Stimulated activated naive CD8-positive, alpha-beta T cell treated with anti-CD3 and anti-CD28 coated beads, Interleukin-15, Interleukin-2, amounts not matched to agents 100 ng/mL and 50 ng/mL, for 24 hours (primary cell): ENCODE results near the gene ARL8B.
"Not testable (repeated sequence)": the region's sequence is repeated elsewhere in the genome, so short reads cannot be mapped to it uniquely, and the experiment has no call there.

ENCODE experiments used
- H3K27ac Mint-ChIP-seq: one replicate; pipeline ENCODE4 v1.8.0; 2021; ENCODE audit warnings: mild to moderate bottlenecking, mixed read lengths
- H3K27me3 Mint-ChIP-seq: one replicate; pipeline ENCODE4 v1.8.0; 2021; ENCODE audit warnings: mixed read lengths
- H3K36me3 Mint-ChIP-seq: one replicate; pipeline ENCODE4 v1.8.0; 2021; ENCODE audit warnings: low read depth, mixed read lengths
- H3K4me1 Mint-ChIP-seq: one replicate; pipeline ENCODE4 v1.8.0; 2021; ENCODE audit warnings: low read depth, mixed read lengths
- H3K4me3 Mint-ChIP-seq: one replicate; pipeline ENCODE4 v1.8.0; 2021; ENCODE audit warnings: mild to moderate bottlenecking, mixed read lengths
- H3K9me3 Mint-ChIP-seq: one replicate; pipeline ENCODE4 v1.8.0; 2021; ENCODE audit warnings: mixed read lengths

ARL8B gene

DNA sequence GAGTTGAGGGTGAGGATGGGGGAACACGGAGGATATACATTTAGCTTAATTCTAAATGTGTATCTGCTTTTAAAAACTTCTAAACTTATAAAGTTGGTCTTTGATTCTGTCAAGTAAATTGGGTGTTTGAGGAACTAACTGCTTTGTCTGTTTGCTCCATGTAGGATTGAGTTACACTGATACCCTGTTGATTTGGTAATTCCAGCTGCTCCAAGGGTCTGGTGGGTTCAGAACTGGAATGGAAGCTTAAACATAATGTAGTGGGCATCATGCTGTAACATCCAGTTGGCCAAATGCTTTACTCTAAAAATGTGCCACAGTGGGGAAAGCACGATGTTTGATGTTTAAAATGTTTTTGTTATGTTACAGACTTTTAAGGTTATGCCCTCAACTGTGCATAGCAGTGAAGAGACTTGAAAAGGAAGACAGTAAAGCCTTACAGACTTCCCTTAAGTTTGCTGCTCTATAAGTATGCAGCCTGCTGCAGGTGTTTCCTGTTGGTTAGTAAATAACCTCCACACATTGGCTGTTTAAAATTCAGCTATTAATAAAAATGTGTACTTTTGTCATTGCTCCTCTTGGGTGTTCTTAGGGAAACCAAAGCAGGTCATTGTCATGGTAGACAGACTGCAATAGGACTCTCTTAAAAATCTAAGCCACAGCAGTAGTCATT lies 59.5 kb downstream of the ARL8B start:
- Mint-ChIP-seq H3K9me3 (no peaks in the 10 kb centered on the region), H3K36me3 (peaks cover 54% of the 10 kb centered on the region), H3K27ac (peak overlapping the region; percentile 48), H3K27me3 (no peaks in the 10 kb centered on the region), H3K4me1 (peaks cover 49% of the 10 kb centered on the region), H3K4me3 (no peak overlapping the region)

DNA sequence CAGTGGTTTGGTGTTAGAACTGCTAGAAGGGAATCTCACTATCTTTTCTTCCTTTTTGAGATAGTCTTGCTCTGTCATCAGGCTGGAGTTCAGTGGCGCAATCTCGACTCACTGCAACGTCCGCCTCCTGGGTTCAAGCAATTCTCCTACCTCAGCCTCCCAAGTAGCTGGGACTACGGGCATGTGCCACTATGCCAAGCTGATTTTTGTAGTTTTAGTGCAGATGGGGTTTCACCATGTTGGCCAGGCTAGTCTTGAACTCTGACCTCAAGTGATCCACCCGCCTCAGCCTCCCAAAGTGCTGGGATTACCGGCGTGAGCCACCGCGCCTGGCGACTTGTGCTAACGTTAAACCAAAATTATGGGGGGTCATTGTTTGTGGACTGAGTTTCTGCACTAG lies 61.6 kb downstream of the ARL8B start:
- not testable (repeated sequence) for H3K9me3 Mint-ChIP-seq, H3K4me3 Mint-ChIP-seq, H3K27me3 Mint-ChIP-seq, H3K27ac Mint-ChIP-seq
- H3K36me3 Mint-ChIP-seq: peaks cover 41% of the 10 kb centered on the region
- H3K4me1 Mint-ChIP-seq: peaks cover 49% of the 10 kb centered on the region

DNA sequence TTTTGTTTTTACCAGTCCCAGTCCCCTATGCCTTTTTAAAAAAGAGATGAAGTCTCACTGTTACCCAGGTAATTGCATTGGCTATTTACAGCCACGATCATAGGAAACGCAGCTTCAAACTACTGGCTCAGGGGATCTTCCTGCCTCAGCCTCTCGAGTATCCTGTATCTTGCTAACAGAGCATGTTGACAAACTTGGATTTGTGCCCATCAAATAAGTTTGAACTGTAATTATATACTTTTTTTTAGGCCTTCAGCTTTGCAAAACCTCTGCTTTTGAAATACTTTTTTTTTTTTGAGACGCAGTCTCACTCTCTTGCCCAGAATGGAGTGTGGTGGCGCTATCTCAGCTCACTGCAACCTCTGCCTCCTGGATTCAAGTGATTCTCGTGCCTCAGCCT lies 62.4 kb downstream of the ARL8B start:
- Mint-ChIP-seq H3K27ac (peak overlapping the region; percentile 31), H3K9me3 (no peaks in the 10 kb centered on the region), H3K4me1 (peaks cover 49% of the 10 kb centered on the region), H3K4me3 (no peak overlapping the region), H3K27me3 (no peaks in the 10 kb centered on the region), H3K36me3 (peaks cover 42% of the 10 kb centered on the region)

DNA sequence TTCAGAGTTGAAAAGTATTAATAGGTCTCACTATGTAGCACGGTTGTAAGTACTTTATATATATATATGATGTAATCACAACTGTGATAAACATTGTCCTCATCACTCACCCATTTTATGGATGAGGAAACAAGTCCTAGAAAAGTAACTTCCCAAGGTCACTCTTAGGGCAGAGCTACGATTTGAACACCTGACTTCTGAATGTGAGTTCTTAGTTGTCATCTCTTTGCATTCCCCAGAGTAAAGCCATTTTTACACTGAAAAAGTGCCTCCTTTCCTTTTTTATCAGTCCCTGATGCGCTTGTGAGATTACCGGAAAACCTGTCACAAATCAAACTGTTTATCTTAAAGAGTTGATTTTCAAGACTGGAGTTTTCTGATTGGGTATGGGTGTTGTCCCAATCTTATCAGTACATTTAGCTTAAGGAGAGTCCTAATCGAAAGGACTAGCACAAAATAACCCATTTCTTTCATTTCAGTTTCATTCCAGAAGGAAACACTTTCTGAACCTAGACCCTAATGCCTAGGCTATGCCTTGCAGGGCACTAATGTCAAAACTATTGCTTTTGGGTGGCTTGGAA lies 63.1 kb downstream of the ARL8B start:
- Mint-ChIP-seq H3K4me3 (no peak overlapping the region), H3K27ac (peak overlapping the region; percentile 28), H3K36me3 (peaks cover 43% of the 10 kb centered on the region)

DNA sequence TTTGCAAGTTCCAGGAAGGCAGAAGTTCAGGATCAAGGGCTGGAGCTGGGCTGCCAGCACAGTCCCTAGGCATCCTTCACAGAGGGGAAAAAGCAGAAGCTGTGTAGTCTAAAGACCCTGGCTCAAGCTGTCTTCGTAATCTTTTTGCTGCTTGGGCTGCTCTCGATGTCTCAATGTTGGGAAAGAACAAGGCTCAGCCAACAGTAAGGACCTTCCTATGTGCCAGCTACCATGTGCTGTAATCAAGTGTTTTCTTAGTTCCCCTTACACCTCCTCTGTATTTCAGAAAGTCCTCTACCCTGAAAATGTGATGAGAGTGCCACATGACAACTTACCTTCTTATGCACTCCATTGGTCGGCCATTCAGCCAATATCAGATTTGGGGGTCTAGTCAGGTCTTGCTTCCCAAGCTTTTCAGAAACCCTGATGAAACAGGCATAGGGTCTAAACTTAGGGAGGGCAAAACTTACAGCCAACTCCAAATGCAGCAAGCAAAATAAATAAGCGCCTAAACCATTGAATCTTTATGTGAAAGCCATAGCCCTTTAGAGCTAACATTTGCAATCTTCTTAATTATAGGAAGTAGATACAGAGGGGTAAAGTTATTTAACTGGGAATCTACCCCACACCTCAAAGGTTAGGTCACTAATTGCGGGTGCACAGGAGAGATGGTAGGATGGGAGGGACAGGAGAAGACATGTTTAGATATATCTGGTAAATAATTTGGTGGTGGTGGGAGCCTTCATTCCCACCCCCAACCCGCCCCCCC lies 64.2 kb downstream of the ARL8B start:
- Mint-ChIP-seq H3K4me3 (peak overlapping the region; percentile 91), H3K9me3 (no peaks in the 10 kb centered on the region), H3K27me3 (no peaks in the 10 kb centered on the region), H3K4me1 (peaks cover 48% of the 10 kb centered on the region), H3K27ac (no peak overlapping the region), H3K36me3 (peaks cover 37% of the 10 kb centered on the region)

More for the DNA sequence above, 63.1 kb downstream of the ARL8B start:
- H3K9me3 Mint-ChIP-seq: no peaks in the 10 kb centered on the region
- peaks cover 53% of the 10 kb centered on the region for H3K4me1 Mint-ChIP-seq
- no peaks in the 10 kb centered on the region for H3K27me3 Mint-ChIP-seq

DNA sequence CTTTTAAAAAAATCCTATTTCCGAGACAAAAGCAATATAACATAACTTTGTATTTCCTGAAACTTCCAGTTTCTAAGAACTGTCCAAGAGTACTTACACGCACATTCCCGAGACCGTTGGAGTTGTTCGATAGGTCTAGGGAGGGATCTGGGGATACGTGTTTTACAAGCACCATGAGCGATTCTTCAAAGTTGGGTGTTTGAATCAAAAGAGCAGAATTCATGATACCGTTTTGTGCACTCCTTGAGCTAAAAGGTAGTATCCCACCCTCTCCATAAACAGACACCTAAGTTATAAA lies 64.7 kb downstream of the ARL8B start:
- no peaks in the 10 kb centered on the region for H3K9me3 Mint-ChIP-seq
- peaks cover 49% of the 10 kb centered on the region for H3K4me1 Mint-ChIP-seq
- H3K27me3 Mint-ChIP-seq: no peaks in the 10 kb centered on the region
- peak overlapping the region; percentile 95 for H3K27ac Mint-ChIP-seq
- H3K4me3 Mint-ChIP-seq: peak overlapping the region; percentile 91
- peaks cover 37% of the 10 kb centered on the region for H3K36me3 Mint-ChIP-seq

DNA sequence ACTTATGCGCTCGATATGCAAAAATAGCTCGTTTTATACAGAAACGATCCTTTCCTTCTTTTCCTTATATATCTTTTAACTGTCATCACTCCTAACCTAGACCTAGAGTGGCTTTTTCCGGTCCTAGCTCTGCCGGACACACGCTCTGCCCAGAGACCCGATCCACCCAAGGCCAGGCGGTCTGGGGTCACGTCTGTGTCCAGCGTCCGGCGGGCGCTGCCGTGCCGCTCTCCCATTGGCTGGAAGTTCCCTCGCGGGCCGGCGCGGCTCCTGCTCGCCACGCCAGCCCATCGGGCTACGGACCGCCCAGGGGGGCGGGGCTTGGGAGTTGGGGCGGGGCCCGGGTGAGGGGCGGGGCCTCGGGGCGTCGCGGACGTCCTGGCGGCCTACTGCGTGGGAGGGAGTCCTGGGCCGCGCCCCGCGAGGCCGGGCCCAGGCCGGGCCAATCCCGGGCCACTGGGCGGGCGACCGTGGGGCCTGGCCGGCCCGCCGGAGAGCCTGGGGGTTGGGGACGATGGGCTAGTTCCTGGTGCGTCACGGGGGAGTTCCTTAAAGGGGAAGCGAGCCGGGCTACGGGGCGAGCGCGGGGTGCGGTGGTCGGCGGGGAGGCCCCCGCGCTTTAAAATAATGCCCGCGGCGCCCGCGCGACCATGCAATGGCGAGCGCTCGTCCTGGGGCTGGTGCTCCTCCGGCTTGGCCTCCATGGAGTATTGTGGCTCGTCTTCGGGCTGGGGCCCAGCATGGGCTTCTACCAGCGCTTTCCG lies 65.2 kb downstream of the ARL8B start, which contains the start of gene EDEM1:
EDEM1 (plus strand) TSS at position 552 of the 764 bp plus-strand sequence; CDS start at position 651, 99 bp downstream.
- H3K27ac Mint-ChIP-seq: peak within 1 kb of the TSS; percentile 99
- H3K4me1 Mint-ChIP-seq: peaks cover 52% of the 10 kb centered on the region
- peak within 1 kb of the TSS; percentile 96 for H3K4me3 Mint-ChIP-seq
- no peaks in the 10 kb centered on the region for H3K9me3 Mint-ChIP-seq
- H3K27me3 Mint-ChIP-seq: no peaks in the 10 kb centered on the region
- H3K36me3 Mint-ChIP-seq: peaks cover 37% of the 10 kb centered on the region

DNA sequence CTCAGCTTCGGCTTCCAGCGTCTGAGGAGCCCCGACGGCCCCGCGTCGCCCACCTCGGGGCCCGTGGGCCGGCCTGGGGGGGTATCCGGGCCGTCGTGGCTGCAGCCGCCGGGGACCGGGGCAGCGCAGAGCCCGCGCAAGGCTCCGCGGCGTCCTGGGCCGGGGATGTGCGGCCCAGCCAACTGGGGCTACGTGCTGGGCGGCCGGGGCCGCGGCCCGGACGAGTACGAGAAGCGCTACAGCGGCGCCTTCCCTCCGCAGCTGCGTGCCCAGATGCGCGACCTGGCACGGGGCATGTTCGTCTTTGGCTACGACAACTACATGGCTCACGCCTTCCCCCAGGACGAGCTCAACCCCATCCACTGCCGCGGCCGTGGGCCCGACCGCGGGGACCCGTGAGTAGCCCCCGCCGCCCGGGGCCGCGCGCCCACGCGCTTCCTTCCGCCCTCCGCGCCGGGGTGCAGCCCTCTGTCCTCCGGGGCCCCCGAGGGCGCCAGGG lies 65.9 kb downstream of the ARL8B start:
- Mint-ChIP-seq H3K4me1 (peaks cover 56% of the 10 kb centered on the region), H3K27me3 (no peaks in the 10 kb centered on the region), H3K4me3 (peak overlapping the region; percentile 96), H3K36me3 (peaks cover 40% of the 10 kb centered on the region), H3K27ac (peak overlapping the region; percentile 99), H3K9me3 (no peaks in the 10 kb centered on the region)

DNA sequence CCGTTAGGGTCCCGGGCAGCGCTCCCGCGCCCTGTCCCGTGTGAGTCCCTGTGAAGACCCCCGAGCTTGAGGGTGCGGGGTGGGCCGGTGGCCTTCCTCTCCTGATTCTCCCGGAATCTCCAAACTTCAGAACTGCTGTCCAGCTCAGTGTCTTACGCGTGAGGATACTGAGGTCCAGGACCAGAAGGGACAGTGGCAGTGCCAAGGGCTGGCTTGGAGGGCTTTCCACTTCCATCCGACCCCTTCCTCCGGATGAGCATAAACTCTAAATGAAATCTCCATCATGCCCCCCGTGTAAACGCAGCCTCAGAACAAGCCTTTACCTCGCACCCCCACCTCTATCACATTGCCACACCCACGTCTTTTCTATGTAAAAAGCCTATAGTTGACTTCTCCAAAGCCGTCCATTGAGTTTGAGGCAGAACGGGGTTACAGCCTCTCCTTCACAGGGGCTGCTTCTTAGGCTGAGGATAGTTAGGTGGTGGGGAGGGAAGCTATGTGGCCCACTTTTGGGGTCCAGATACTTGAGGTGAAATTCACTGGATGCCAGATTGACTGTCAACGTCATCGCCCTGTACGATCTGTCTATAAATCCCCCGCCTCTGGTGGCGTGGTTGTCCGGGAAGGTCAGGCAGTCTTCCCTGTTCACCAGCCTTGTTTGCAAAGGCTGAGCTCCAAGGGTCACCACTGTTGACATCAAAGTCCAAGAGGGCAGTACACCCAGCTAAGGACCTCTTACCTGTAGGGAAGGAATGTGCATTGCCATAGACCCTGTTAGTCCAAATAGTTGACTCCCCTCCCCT lies 66.5 kb downstream of the ARL8B start:
- Mint-ChIP-seq H3K4me3 (peak overlapping the region; percentile 96), H3K4me1 (peaks cover 63% of the 10 kb centered on the region), H3K27me3 (no peaks in the 10 kb centered on the region), H3K27ac (peak overlapping the region; percentile 99), H3K36me3 (peaks cover 44% of the 10 kb centered on the region), H3K9me3 (no peaks in the 10 kb centered on the region)

DNA sequence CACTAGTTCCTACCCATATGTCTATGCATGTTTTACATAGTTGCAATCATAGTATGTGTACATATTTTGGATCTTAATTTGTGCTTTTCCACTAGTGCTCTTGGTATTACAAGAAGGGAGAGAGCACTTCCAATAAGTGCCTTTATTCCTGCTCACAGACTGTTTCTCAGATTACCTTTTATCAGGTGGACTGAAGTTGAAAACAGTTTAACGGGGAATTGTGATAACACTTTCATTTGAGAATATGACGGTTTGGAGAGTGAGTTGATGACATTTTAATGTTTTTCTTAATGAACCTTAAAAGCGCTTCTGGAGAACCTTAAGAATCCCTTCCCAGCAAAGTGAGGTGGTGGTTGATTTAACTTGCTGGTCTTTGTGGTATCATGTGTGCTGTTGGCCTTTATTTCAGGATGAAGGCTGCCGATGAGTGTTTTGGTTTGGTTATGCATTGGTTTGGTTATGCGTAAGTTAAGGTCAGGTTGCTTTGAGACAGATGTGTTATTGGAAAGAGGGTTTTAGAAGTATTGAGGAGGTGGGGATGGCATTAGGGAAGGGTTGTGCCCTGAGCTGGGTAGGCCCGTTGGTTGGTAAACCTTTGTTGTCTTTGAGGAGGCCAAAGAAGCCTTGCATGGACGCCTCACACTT lies 68.2 kb downstream of the ARL8B start:
- Mint-ChIP-seq H3K4me1 (peaks cover 68% of the 10 kb centered on the region), H3K27me3 (no peaks in the 10 kb centered on the region), H3K36me3 (peaks cover 60% of the 10 kb centered on the region), H3K9me3 (no peaks in the 10 kb centered on the region), H3K4me3 (peak overlapping the region; percentile 96), H3K27ac (peak overlapping the region; percentile 96)

DNA sequence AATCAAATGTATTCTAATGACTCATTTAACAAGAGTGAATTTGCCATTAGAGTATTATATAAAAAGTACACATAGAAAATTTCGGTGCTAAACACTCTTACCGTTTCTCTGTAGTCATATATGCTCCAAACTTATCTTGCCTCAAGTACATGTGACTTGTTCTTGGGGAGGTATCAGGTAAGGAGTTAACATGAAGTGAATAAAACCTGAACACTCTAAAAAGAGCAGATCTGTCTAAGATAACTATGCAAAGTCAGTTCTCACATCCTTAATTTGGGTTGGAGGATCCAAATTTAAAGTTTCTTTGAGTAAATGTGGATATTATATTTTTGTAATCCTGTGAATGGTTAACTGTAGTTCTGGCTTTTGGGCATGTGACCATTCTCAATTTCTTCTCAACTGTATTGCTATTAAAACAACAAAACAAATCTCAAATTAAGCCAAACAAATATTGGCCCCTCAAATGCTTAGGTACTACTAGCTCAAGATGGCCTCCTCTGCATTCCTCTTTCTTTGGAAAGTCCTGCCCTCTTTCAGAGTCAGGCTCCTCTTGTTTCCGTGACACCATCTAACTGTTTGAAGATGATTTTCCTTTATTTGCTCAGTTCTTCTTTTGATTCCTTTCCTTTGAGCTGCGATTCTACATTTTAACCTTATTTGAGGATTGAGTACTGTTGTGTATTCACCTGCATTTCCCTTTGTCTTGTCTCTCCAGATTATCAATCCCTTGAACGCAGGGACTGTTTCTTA lies 69.6 kb downstream of the ARL8B start:
- Mint-ChIP-seq H3K27me3 (no peaks in the 10 kb centered on the region), H3K4me3 (peak overlapping the region; percentile 96), H3K9me3 (no peaks in the 10 kb centered on the region), H3K27ac (peak overlapping the region; percentile 100), H3K4me1 (peaks cover 71% of the 10 kb centered on the region), H3K36me3 (peaks cover 75% of the 10 kb centered on the region)

DNA sequence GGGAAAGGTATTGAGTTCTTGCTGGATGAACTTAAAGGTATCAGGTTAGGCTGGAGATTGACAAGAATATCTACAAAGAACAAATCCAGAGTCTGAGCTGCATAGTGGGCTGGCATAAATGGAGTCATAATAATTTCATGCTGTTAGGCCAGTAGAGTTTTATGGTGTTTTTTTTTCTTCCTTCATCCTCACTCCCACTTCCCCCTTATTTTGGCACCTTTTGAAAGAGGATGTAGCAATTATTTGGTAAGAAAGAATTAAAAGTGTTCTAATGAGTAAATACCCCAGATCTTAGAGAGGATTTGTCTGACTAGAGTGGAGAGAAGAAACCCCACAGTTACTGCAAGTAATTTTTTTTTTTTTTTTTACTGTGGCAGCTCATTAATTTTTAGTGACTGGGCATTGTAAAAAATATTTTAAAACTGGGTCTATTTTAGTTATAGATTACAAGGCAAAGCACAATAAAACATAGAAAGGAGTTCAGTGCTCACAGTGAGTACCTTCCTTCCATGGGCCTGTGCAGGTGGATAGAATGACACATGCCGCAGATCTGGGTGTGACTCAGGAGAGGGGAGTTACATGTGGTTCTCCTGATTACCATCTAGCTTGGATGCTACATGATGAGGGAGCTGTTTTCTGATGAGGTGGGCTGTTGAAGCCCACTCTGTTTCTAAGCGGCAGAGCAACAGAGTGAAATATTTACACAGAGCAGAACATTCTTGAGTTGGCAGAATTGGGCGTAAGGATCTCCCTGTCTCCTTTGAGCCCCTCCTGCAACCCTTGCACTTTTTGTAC lies 70.7 kb downstream of the ARL8B start:
- Mint-ChIP-seq H3K9me3 (no peaks in the 10 kb centered on the region), H3K4me3 (peak overlapping the region; percentile 96), H3K4me1 (peaks cover 76% of the 10 kb centered on the region), H3K27ac (peak overlapping the region; percentile 100), H3K36me3 (peaks cover 85% of the 10 kb centered on the region), H3K27me3 (no peaks in the 10 kb centered on the region)
